Fibroblast of upper back skin (primary cell): ENCODE results near the gene RIN1.
"Not testable (repeated sequence)": the region's sequence is repeated elsewhere in the genome, so short reads cannot be mapped to it uniquely, and the experiment has no call there.

Experiments used
- DNase-seq: peaks from one replicate; pipeline ENCODE4 v3.0.0-alpha.2; 2013

RIN1 gene, protein sequence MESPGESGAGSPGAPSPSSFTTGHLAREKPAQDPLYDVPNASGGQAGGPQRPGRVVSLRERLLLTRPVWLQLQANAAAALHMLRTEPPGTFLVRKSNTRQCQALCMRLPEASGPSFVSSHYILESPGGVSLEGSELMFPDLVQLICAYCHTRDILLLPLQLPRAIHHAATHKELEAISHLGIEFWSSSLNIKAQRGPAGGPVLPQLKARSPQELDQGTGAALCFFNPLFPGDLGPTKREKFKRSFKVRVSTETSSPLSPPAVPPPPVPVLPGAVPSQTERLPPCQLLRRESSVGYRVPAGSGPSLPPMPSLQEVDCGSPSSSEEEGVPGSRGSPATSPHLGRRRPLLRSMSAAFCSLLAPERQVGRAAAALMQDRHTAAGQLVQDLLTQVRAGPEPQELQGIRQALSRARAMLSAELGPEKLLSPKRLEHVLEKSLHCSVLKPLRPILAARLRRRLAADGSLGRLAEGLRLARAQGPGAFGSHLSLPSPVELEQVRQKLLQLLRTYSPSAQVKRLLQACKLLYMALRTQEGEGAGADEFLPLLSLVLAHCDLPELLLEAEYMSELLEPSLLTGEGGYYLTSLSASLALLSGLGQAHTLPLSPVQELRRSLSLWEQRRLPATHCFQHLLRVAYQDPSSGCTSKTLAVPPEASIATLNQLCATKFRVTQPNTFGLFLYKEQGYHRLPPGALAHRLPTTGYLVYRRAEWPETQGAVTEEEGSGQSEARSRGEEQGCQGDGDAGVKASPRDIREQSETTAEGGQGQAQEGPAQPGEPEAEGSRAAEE

DNA sequence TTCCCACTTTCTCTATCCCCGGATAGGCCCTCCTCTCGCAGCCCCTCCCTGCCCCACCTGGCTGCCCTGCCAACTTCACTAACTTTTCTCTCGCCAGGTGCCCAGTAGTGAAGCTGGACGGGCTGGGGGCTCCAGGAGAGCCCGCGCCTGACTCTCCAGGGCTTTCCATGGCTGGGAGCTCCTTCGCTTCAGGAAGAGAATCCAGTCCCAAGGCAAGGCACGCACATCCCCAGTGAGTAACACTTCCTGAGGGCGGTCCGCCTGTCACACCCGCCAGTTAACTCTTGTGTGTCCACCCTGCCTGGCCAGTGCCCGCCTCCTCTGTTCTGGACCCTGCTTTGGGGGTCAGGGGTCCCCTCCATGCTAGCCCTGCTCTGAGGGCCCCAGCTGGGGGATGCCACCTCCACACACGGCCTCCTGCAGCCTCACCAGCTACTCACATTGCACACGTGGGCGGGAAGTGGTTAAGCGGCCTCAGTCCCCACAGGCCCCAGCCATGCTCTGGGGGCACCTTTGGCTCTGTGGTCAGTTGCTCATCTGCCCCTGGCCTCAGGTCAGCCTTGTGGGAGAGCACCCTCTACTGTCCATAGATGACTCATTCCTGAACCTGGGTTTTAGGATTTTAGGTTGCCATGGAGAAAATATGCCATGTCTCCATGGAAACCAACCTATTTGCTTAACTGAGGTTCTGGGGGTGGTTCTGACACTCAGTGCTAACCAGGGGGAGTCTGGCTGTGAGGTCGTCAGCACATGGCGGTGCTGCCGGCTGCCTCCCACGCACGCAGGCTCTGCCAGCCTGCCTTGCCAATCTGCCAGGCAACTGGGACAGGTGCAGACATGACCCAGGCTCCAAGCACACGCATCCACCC lies at the start of gene RIN1:
Gene RIN1 (minus strand): TSS at position 201 of the 869 bp plus-strand sequence. CDS start 32 bp downstream, at position 169.
- DNase-seq = peak; percentile 91

DNA sequence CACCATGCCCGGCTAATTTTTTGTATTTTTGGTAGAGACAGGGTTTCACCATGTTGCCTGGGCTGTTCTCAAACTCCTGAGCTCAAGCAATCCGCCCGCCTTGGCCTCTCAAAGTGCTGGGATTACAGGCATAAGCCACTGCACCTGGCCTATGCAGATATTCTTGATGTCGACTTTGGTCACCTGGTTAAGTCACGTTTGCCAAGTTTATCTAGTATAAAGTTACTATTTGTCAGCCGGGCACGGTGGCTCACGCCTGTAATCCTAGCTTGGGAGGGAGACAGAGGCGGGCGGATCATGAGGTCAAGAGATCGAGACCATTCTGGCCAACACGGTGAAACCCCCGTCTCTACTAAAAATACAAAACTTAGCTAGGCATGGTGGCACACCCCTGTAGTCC lies 48.1 kb upstream of the RIN1 start:
- not testable (repeated sequence) for DNase-seq

DNA sequence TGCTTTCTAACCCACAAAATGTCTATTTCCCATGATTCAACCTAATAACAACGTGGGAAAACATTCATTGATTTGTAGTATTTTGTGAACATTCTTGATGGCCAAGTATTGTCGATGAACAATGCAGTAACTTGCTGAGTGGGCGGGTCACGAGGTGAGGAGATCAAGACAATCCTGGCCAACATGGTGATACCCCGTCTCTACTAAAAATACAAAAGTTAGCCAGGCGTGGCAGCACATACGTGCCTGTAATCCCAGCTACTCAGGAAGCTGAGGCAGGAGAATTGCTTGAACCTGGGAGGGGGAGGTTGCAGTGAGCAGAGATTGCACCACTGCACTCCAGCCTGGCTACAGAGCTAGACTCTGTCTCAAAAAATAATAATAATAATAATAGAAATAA lies 44.0 kb upstream of the RIN1 start:
- not testable (repeated sequence) for DNase-seq

DNA sequence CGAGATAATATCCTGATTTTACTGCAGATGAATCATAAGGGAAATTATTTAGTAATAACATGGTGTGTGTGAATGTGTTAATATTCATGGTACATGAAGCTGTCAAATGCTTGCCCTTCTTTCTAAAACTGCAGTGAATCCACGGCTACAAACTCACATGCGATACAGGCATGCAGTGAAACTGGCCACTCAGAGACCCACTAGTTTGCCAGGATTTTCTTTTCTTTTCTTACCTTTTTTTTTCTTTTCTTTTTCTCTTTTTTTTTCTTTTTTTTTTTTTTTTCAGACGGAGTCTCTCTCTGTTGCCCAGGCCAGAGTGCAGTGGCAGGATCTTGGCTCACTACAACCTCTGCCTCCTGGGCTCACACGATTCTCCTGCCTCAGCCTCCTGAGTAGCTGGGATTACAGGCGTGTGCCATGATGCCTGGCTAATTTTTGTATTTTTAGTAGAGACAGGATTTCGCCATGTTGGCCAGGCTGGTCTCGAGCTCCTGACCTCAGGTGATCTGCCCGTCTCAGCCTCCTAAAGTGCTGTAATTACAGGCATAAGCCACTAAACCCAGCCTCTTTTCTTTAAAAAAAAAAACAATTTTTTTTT lies 37.6 kb upstream of the RIN1 start:
- not testable (repeated sequence) for DNase-seq

DNA sequence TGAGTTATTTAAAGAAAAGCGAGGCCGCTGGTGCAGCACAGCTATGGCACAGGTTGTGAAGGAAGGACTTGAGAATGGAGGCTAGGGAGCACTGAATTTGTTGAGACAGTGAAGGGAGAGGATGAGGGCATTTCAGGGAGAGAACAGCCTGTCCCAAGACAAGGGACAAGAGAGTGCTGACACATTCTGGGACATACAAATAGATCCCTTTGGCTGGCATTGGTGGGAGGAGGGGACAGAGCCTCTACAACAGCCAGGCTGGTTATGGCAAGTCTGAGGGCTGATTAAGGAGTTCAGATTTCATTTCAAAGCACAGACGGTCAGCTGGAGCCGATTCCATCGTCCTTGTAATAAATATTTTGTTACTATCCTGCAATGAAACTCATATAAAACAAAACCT lies 37.0 kb upstream of the RIN1 start:
- DNase-seq = no peak

DNA sequence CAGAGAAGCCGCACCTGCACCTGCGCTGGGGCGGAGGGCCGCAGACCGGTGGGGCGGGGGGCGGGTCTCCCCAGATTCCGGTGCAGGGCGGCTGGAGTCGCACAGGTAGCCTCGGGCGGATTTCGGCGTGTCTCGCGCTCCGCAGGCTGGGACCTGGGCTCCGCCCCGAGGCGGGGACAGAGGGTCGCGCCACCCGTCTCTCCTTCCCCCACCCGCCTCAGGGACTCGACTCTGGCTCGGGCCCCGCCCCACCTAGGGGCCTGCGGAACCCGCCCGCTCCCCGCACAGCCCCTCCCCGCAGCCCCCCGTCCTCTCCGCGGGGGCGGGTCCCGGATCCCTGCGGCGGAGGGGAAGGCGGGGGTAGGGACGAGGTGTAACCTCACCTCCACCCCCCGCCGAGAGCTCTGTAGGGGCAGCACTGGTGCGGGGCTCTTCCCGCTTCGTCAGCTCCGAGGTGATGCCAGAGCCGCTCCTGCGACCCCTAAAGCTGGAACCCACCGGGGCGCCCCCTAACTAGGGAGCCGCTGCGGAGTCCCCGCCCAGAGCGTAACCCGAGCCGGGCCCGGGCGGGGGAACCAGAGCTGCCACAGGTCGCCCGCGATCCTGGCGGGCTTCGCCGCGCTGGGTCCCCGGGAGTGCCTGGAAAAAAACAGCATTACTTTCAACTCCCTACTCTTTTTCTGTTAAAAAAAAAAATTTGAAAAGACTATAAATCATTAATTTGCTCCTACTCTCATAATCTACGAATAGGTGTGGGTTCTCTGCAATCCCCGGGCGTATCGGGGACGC lies 35.6 kb upstream of the RIN1 start, which contains the start of gene SLC29A2:
Gene SLC29A2 (minus strand): TSS at position 134 of the 789 bp plus-strand sequence. CDS start 169 bp downstream, outside the sequence.
- no peak for DNase-seq

DNA sequence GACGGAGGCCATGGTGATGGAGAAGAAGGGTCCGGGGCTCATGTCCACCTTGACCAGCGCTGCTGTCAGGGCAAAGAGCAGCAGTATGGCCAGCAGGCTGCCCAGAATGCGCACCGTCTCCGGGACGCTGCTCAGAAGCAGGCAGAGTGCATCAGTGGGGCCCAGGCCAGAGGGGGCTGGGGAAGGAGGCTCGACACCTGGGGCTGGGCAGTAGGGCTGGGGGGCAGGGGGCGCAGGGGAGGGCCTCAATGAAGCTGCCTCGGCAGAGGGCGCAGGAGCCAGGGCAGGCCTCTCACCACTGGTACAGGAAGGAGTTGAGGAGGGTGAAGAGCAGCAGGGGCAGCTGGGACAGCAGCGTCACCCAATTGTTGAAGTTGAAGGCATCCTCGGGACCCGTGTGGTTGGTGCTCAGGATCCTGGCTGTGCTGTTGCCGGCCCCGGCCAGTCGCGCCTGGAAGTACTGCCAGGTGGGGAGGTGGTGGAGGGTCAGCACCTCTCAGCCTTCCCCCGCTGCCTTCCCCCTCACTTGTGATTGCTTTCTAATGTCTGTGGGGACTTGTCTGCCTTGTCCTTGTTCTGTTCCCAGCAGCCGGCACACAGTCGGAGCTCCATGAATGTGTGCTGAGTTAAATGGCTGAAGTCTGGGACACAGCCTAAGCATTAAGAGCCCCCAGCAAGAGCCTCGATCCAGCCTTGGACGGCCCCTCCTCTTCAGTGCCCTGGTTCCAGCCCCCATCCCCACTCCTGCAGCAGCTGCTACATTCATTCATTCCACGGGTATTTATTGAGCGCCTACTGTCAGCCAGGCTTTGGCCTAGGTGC lies 33.0 kb upstream of the RIN1 start:
- DNase-seq = no peak

DNA sequence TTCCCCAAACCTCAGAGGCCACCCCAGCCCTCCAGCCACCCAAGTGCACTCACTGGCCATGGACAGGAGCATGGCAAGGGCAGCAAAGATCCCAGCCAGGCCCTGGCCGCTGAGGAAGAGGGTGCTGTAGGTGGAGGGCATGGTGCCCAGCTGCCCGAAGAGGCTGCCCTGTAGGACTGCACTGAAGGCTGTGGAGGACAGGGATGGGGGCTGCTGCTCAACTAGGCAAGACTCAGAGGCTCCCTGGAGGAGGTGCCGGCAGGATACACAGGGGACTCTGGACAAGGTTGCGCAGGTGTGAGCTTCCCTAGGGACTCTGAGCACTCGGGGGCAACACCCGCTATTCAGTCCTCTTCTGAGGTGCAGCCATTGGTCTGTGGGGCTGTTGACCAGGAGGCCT lies 32.2 kb upstream of the RIN1 start:
- no peak for DNase-seq

DNA sequence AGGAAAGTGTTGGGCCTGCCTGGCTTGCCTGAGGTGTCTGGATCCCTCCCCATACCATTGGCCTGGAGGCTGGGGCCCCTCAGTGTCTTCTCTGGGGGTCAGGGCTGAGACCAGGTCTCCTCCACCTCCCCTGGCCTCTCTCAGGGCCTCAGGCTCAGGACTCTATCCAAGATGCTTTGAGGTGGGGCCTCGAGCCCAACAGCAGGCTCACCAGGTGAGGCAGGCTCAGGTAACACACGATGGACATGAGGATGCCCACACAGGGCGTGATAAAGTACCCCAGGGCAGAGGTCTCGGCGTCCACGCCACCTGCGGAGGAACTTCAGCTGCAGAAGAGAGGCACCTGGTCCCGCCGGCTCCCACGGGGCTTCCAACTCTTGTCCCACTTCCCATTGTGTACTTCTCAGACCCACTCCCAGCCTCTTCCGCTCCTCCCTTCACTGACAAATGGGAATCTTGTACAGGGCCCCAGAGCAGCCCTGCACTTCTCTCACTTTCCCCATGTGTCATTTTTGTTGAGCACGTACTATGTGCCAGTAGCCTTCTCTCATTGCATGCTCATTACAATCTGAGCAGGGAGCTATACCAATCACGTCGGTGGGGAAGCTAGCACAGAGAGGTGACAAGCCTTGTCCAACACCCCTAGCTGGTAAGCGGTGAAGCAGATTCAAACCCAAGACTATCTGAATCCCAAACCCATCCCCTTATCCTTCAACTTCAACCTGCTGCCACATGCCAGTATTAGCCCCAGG lies 31.5 kb upstream of the RIN1 start:
- DNase-seq = no peak

DNA sequence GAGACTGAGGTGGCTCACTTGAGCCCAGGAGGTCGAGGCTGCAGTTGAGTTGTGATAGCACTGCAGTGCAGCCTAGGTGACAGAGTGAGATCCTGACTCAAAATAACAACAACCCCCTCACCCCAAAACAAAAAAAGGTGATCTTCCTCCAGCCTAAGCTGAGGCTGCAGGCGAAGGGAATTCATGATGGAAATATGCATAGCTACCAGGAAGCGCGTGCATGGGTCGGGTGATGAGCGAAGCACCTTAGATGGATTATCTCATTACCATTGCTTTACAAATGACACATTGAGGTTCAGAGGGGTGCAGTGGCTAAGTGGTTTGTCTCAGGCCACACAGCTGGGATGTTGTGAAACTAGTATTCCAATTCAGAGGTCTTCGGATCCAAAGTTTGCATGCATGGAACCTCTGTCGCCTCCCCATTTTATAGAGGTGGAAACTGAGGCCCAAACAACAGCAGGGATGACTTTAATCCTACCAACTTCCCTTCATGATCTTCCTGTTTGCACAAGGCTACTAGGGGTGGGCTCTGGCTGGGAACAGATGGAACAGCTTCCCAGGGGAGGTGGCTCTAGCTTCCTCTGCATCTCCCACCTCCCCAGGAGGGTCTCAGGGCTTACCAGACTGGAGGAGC lies 30.7 kb upstream of the RIN1 start:
- DNase-seq = no peak

DNA sequence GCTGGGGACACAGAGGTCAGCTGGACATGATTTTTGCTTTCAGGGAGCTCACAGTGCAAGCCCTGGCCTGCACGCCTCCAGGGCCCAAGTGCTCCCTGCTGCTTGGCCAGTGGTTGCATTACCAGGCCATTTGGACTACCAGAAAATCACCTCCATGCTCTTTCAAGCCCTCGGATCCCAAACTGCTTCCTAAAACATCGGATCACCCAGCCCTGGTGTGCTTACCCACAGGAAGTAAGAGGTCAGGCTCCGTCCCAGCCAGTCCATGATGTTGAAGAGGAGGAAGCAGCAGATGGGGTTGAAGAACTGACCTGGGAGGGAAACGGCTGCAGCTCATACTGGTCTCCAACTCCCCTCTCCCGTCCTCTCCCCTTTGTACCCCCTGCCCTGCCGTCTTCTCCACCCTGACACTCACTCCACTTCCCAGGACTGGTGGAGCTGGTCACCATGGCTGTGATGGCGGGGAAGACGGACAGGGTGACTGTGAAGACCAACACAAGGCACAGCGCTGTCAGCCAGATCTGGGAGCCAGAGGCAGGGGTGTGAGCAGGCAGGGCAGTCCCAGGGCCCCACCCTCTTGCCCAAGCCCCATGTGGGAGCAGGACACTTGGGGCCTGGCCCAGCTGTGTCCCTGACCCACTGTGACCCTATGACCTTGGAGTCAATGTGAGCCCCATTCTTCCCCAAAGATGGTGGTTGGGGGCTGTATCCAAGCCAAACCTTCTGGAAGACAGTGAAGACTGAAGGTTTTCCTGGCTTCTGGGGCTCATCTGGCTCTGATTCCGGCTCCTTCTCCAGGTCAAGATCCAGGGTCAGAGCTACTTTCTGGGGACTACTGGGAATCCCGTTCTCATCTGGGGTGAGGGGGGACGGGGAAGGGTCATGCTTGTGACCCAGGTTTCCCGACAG lies 29.7 kb upstream of the RIN1 start:
- DNase-seq = no peak

DNA sequence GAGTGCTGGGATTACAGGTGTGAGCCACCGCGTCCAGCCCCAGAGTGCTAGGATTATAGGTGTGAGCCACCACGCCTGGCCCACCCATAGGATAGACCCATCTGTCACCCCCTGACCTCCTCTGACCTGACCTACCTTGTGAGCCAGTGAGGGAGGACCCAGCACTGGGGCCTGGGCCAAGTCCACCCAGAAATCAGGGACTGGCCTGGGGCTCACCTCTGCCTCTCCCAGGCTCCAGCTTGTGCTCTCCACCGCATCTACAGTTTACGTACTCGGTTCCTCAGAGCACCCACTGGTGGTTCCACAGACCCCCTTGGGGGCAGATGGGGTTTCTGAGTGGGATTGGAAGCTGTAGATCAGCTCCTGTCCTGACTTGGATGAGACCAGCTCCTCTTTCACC lies 28.9 kb upstream of the RIN1 start:
- no peak for DNase-seq

DNA sequence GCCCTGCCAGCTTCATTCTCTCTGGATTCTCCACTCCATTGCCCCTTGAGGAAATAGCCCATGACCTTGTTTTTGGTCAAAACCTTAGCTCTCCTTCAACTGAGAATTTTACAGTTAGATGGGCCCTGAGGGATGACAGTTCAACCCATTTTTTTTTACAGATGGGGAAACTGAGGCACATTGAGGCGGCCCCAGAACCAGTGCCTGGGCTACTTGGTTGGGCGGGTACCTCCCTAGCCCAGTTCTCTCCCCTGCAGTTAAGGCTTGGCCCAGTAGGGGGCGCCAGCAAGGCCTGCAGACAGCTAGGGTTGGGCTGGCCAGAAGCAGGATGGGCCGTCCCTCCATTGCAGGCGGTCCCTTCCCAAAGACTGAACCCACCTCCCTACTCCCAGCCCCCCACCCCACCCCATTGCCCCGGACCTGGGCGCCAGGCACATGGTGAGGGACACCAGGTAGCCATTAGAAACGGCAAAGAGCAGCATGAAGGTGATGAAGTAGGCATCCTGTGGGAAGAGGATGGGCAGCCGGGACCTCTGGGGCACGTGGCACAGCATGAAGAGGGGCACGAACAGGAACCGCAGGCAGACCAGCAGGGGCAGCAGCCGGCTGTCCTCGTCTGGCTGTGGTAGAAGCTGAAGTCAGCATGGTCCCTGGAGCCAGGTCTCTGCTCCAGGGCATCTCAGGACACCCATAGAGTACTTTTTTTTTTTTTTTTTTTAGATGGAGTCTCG lies 27.7 kb upstream of the RIN1 start:
- DNase-seq = no peak

DNA sequence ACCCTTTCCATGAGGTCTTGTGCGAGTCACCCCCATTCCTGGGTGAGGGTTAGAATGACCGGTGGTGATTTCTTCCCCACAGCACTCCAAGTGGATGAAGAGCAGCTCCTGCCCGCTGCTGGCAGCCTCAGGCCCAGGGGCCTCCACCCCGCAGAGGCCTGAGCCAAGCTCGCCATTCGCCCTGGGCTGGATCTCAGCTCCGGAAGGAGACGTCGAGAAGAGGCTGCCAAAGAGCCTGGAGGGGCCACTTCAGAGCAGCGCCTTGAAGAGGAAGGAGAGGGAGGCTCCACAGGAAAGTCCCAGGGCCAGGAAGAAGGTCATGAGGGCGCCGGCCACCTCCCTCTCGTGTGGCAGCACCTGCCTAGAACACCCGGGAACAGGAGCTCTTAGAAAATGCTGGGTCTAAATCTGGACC lies 27.0 kb upstream of the RIN1 start:
- no peak for DNase-seq

DNA sequence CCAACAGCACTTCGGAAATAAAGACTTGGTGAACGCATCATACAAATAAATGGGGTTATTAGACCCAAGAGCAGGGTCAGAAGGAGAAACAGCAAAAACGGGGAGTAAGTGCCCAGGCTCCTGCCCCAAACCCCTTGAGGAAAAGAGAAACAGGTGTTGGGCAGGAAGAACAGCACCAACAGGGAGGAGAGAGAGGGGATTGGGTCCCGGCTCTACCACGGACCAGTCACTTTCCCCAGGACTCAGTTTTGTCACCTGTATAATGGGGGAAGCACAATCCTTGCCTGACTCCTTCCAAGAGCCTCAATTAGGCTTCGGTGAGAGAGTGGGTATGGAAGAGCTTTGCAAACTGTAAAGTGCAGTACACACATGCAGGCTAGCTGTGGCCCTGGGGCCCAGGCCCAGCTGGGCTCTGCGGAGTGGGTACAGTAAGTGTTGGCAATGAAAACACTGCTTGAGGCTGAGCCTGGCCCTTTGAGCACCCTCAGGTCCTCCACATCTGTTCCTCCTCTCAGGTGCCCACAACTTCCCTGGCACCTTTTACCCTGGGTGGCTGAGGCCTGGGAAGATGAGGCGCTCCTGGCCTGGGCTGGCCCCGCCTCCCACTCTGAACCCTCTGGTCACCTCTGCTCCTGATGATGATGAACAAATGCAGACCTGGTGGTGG lies 26.4 kb upstream of the RIN1 start:
- no peak for DNase-seq

DNA sequence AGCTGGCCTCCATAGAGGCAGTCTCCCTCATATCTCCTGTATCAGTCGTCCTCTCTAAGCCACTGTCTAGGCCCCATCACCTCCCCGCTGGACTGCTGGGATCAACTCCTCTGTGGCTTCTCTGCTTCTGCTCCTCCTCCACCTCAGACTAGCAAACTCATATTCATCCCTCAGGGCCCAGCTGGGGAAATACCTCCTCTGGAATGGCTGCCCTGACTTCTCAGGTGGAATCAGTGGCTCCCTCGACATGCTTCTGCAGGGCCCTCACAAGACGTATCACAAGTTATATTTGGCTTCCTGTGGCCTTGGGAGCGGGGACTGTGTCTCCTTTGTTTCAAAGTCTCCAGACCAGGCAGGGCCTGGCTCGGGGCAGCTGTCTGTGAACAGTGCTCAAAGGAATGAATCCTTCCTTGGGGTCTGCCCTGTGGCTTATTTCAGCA lies 25.3 kb upstream of the RIN1 start:
- no peak for DNase-seq
